ENCODE measurements around the gene KRTAP1-5.

GRCh38 chr17:40993084-40993483 lies 33.9 kb downstream of the KRTAP1-5 start:
- no peak for TF ChIP-seq CTCF (IDR thresholded peaks at IDR 0.05)
- no peak for TF ChIP-seq POLR2A (IDR thresholded peaks at IDR 0.05)

Measured in adrenal gland (tissue), 5 donors.